ENCODE data around the gene MRPL11. TPM values are rescaled to one million over a fixed set of nuclear protein-coding genes. Genes with fewer than 3 reads are reported as not detected.

Gene MRPL11
- total and polyA plus RNA-seq, 10 of the 15 experiments (the other 5 are each of a cell fraction or from before 2014, with no cell fraction given), result 43.5 to 248 (median 109) TPM

GRCh38 chr11:66473167-66473566, 34.5 kb upstream of the MRPL11 start:
- in situ Hi-C loops (cut with MboI), result no loop called here
- WGBS (ENCODE audit: insufficient coverage, insufficient replicate concordance, low lambda C conversion rate, missing lambda C conversion rate), result 92% methylated on average over 11 of the region's 11 CpGs
- no TSS peak for BruUV-seq (replicated peaks)
- Histone ChIP-seq H3K9me3 (replicated peaks; ENCODE audit: control insufficient read depth, insufficient read depth, low read length) (no peaks in the 10 kb centered on the region), H3K4me2 (ENCODE audit: control insufficient read depth, insufficient read depth) (no peak overlapping the region), H3K4me3 (no peak overlapping the region), H3K36me3 (ENCODE audit: control insufficient read depth in 2 of 2, insufficient read depth in 2 of 2, low read length in 1 of 2) (no peaks in the 10 kb centered on the region), H3K27ac (ENCODE audit: control insufficient read depth, insufficient read depth) (no peak overlapping the region), H3K27me3 (replicated peaks in 1 of 2; ENCODE audit: control insufficient read depth in 2 of 2, insufficient read depth in 2 of 2, low read length in 1 of 2) (no peaks in the 10 kb centered on the region), H3K79me2 (ENCODE audit: control insufficient read depth, insufficient read depth, low read length) (no peaks in the 10 kb centered on the region), H2AFZ (ENCODE audit: control insufficient read depth, low read depth, low read length) (no peak overlapping the region), H3K9ac (ENCODE audit: control insufficient read depth, insufficient read depth, low read length) (no peak overlapping the region), H3K4me1 (ENCODE audit: control insufficient read depth, insufficient read depth, low read length) (no peaks in the 10 kb centered on the region), H4K20me1 (ENCODE audit: control insufficient read depth, insufficient read depth) (no peaks in the 10 kb centered on the region)
- TF ChIP-seq YY1 (IDR thresholded peaks at IDR 0.05; ENCODE audit: low read depth, low read length) (no peak), ATF2 (IDR thresholded peaks at IDR 0.05; ENCODE audit: low read length) (no peak), SREBF2 (IDR thresholded peaks at IDR 0.05; ENCODE audit: low read length) (no peak), PAX8 (IDR thresholded peaks at IDR 0.05) (no peak), MEF2B (IDR thresholded peaks at IDR 0.05; ENCODE audit: partially characterized antibody, poor library complexity, severe bottlenecking) (no peak), KDM1A (IDR thresholded peaks at IDR 0.05; ENCODE audit: borderline replicate concordance) (no peak), SMARCA5 (IDR thresholded peaks at IDR 0.05) (no peak), HDGF (IDR thresholded peaks at IDR 0.05) (no peak), BRCA1 (IDR thresholded peaks at IDR 0.05; ENCODE audit: low read depth, low read length) (no peak), TCF12 (IDR thresholded peaks at IDR 0.05; ENCODE audit: low read depth, low read length) (no peak), MAX (IDR thresholded peaks at IDR 0.05; ENCODE audit: low read depth, low read length) (no peak), BCL11A (IDR thresholded peaks at IDR 0.05; ENCODE audit: low read depth, low read length) (no peak), EED (IDR thresholded peaks at IDR 0.05; ENCODE audit: low read depth) (no peak), WRNIP1 (IDR thresholded peaks at IDR 0.05; ENCODE audit: borderline replicate concordance, low read depth, low read length) (no peak), ZNF24 (IDR thresholded peaks at IDR 0.05) (no peak), ZSCAN29 (IDR thresholded peaks at IDR 0.05) (no peak), MTA3 (IDR thresholded peaks at IDR 0.05; ENCODE audit: borderline replicate concordance, low read length) (no peak), NFYB (IDR thresholded peaks at IDR 0.05; ENCODE audit: insufficient read depth, low read depth, low read length) (no peak), POLR2AphosphoS5 (IDR thresholded peaks at IDR 0.05; ENCODE audit: low read length) (no peak), MYC (IDR thresholded peaks at IDR 0.05; ENCODE audit: insufficient read depth, insufficient read length, insufficient replicate concordance, low read length, severe bottlenecking) (no peak)
- DNase-seq (ENCODE audit: low read depth, low spot score) (no peak), FAIRE-seq (no peak), ATAC-seq (no peak)
- RAD21 ChIA-PET (ENCODE audit: unreplicated experiment), result no interaction called here
- CTCF ChIA-PET, result no interaction called here
- SMC1A ChIA-PET (ENCODE audit: uncharacterized antibody, unreplicated experiment), result interaction anchor here (0.9 kb wide), 1 partner anchor 34 kb away, joined by 3 read pairs; the partner anchor contains the start of gene MRPL11
- POLR2A ChIA-PET, result interaction anchor here (1.1 kb wide), 1 partner anchor 202 kb away, joined by 3 read pairs; no protein-coding TSS in a partner anchor
- intact Hi-C loops (cut with micrococcal nuclease; ENCODE audit: unreplicated experiment), result no loop called here

Measured in GM12878 (cell line).